Stimulated activated naive CD8-positive, alpha-beta T cell treated with anti-CD3 and anti-CD28 coated beads, Interleukin-15, Interleukin-2, amounts not matched to agents 100 U/mL and 50 U/mL, for 24 hours (primary cell): Measurements from ENCODE around the gene CNMD.
"Not testable (repeated sequence)": the region's sequence is repeated elsewhere in the genome, so short reads cannot be mapped to it uniquely, and the experiment has no call there.

ENCODE experiments used
- ATAC-seq: fragments of 150-1000 bp; cut with Tn5 transposase; one replicate; pipeline ENCODE4 v1.10.0; 2021
- DNase-seq: peaks from one replicate; pipeline ENCODE4 v3.0.0; 2021

The CNMD gene

DNA sequence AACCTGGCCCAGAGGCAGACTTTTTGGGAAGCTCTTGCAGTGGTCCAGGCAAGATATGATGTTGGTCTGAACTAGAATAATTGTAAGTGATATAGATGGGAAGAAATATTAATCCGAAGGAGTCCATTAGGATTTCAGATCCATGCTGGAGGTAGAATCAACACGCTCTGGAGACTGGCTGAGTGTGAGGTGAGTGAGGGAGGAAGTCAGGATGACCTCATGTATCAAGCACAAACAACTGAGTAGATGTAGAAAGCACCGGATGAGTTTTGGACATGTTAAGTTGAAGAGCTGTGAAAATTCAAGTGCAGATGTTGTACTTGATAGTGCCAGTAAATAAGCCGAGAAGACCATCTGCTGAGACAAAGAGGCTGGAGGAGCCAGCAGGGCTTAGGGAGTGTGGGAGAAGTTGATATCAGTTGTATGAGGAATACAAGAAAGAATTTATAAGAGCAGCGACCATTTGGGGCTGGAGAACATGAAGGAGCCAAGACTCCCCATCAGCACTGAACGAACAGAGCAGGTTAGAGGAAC, 5.3 kb upstream of the CNMD start:
- ATAC-seq (no peak), DNase-seq (no peak)

DNA sequence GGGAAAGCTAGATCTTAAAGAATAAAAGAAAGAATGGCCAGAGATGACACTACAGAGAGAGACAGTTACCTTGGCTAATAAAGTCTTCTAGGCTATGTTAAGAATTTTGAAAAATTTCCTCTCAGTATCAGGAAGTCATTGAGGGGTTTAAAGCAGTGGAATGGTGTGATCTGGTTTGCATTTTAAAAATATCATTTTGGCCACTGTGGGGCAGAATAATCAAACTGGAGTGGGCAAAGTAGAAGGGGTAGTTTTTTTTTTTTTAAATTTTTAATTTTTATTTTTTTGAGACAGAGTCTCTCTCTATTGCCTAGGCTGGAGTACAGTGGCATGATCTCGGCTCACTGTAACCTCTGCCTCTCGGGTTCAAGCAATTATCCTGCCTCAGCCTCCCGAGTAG, 4.4 kb upstream of the CNMD start:
- no peak for DNase-seq
- ATAC-seq, result no peak

- ATAC-seq (no peak), DNase-seq (no peak)
These were observed 3.9 kb upstream of the CNMD start for GRCh38 chr13:52743569-52743968.

DNA sequence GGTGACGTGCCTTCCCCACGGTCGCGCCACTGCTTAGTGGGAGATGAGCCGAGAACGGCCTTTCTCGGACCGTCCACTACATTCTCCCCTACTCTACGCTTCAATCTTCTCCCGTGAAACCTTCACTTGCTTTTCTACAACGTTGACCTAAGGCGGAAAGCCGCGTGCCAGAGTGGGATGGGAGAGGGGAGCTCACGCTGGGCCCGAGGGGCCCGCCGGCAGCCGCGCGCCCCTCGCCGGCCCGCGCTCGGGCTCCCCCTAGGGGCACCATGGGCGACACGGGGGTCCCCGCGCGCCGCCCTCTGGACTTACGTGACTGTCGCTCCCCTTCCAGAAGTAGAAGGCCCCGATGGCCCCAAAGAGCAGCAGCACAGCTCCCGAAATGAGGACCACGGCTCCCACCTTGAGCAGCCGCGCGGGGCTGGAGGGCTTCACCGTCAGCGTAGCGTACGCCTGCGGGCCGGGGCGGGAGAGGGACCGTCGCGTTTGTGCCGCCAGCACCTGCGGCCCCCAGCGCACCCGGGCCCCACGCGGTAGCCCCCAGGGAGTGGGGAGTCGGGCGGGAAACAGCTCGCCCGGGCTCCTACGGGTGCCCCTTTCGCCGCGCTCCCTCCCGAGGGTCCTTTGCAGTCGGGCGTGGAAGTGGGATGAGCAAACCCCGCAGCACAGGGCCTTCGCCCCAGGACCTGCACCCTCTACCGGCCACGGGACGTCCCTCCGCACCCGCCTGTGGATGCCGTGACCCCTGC, 727 bp downstream of the CNMD start:
- ATAC-seq (peak; percentile 65), DNase-seq (peak; percentile 58)

GRCh38 chr13:52737965-52738364, 1.7 kb downstream of the CNMD start:
- no peak for ATAC-seq
- no peak for DNase-seq

- ATAC-seq, result no peak
- DNase-seq, result no peak
These were observed 2.2 kb downstream of the CNMD start for GRCh38 chr13:52737451-52737850.

DNA sequence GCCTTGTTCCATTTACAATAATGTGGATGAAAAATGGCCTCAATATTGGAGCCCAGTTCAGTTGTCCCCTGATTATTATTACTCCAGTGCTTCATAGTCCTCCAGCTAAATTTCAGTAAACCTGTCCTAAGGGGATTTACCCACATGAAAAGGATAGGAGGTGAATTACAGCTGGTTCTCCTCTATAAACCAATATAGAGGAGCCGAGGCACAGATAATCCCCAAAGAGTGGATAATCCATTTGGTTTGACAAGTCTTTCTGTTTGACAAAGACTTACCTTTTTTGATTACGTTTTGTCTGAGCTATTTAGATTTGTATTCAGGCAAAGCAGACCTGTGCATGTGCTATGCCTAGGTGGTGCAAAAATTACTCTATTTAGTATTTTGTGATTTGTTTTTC, 2.7 kb downstream of the CNMD start:
- ATAC-seq (no peak), DNase-seq (no peak)

DNA sequence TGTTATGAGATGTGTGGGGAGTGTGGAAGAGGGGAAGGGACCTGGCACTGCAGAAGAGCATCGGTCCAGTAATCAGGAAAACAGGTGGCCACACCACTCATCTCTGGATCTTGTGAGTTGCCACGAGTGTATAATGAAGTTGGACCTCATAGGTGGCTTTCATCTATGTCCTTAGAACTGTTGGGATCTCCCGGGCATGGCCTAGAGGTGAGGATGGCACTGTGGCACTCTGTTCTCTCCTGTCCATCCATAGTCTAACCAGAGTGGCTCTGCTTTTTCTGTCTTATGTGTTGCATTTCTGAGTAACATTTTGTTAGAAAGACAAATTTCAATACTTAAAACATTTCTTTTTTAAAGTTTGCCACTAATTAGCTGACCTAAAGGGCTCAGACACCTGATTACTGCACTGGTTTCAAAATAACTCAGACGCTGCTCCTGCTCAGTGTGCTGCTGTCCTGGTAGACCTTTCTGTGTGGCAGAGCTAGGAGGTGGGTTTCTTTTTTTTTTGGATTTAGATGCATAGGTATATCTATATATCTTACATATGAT, 5.5 kb downstream of the CNMD start:
- ATAC-seq, result no peak

GRCh38 chr13:52726258-52726657, 13.4 kb downstream of the CNMD start:
- DNase-seq, result no peak
- ATAC-seq, result no peak

More for the DNA sequence above, 5.5 kb downstream of the CNMD start:
- no peak for DNase-seq

- ATAC-seq (no peak), DNase-seq (no peak)
These were observed 14.3 kb downstream of the CNMD start for GRCh38 chr13:52725302-52725701.

- no peak for ATAC-seq
- no peak for DNase-seq
These were observed 16.4 kb downstream of the CNMD start for GRCh38 chr13:52723181-52723580.

GRCh38 chr13:52721356-52721755, 18.3 kb downstream of the CNMD start:
- DNase-seq, ATAC-seq: not testable (repeated sequence)

DNA sequence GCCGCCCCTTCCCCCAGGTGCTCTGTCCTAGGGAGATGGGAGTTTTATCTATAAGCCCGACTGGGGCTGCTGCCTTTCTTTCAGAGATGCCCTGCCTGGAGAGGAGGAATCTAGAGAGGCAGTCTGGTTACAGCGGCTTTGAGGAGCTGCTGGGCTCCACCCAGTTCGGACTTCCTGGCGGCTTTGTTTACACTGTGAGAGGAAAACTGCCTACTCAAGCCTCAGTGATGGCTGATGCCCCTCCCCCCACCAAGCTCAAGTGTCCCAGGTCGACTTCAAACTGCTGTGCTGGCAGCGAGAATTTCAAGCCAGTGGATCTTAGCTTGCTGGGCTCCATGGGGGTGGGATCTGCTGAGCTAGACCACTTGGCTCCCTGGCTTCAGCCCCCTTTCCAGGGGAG, 18.7 kb downstream of the CNMD start:
- DNase-seq, ATAC-seq: not testable (repeated sequence)

- ATAC-seq (no peak), DNase-seq (no peak)
These were observed 25.7 kb downstream of the CNMD start for GRCh38 chr13:52713894-52714293.

- no peak for DNase-seq
- no peak for ATAC-seq
These were observed 27.2 kb downstream of the CNMD start for GRCh38 chr13:52712385-52712784.

DNA sequence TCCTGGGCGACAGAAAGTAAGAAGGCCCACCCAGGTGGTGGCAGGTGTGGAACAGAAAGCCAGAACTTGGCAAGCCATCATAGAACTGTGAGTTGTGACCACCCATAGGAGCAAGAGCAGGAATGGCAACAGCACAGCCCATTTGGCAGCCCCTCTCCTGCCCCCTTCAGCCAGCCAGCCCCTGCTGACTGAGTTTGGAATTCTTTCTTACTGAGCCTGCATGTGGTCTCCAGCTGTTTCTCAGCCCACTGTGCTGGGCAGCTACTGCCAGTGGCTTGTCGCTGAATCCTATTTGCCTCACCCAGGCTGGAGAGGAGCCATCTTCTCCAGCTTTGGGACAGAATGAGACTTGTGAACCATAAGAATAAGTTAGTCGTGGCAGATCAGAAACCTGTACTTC, 28.3 kb downstream of the CNMD start:
- DNase-seq (no peak), ATAC-seq (no peak)

- DNase-seq, ATAC-seq: not testable (repeated sequence)
These were observed 31.4 kb downstream of the CNMD start for GRCh38 chr13:52708266-52708665.

DNA sequence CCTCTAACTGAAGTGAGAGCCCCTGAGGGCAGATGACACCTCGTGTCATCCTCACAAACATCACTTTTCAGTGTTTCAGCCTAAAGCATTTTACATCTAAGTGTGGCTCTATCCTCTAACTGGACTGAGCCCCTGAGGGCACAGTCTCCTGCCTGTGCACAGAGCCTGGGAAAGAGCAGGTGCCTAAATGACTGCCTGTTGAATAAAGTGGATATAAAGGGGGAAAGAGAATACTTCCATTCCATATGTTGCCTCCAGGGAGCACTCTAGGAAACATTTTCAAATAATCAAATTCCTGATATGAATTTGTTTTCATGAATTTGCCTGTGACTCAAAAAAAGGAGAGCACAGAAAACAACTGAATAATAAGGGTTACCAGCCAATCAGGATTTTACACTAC, 32.2 kb downstream of the CNMD start:
- DNase-seq (no peak), ATAC-seq (no peak)

GRCh38 chr13:52706081-52706480, 33.5 kb downstream of the CNMD start:
- no peak for ATAC-seq
- DNase-seq, result no peak

DNA sequence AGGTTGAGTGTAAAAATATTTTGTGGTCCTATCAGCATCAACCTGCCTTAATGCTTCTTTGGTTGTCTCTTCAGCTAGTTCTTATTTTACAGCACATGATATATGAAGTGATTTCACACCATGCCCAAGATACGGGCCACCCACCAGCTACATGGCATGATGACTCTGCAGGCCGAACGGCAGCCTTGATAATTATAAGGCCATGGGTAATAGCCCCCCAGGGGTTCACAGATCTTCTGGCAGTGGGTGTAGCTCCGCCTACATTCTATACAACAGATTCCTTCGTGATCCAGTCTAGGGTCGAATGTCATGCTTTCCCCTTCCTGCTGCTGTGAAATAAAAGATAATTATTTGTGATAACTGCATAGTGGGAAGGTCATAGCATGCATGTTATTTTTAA, 36.1 kb downstream of the CNMD start:
- DNase-seq (no peak), ATAC-seq (no peak)

DNA sequence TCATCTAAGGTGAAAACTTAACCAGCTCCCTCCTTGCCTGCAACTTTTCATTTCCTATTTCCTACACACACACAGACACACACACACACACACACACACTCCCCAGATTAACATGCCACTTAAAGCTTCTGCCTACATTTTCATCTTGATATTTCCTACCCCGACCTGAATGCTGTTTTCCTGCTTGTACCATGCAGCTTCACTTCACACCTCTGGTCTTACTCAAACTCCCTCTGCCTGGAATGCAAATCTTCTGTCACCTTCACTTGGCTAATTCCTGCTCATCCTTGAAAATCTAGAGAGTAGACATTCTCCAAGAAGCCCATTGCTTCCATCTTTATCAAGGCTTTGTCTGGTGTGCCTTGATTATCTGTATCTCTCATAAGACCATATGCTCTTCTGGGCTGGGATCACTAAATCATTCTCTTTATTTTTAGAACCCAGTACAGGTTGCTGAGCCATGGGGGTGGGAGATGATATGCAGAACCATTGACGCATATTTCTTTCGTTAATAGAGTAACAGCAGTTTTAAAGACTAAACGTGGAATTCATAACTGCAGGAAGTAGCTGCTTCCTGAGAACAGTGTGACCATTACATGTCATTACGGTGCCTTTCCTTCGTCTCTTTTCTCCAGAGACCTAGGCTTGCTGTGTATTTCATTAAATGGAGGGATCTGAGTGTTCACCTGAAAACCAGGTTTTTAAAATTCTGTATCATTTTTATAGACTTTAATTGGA, 37.7 kb downstream of the CNMD start:
- DNase-seq (no peak), ATAC-seq (no peak)

DNA sequence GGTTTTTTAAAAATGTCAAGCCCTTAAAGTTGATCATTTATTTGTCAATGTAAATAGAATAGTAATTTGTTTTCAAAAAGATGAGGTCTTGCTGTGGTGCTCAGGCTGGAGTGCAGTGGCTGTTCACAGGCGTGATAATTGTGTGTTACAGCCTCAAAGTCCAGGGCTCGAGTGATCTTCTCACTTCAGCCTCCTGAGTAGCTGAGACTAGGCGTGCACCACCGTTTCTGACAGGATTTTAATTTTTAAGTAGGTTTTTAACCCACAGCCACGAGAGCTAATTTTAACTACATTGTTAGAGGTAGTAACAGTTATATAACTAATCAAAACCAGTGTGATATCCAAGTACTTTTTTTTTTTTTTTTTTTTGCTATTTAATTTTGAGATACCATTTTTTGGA, 43.1 kb downstream of the CNMD start:
- DNase-seq (no peak), ATAC-seq (no peak)

GRCh38 chr13:52695856-52696255, 43.8 kb downstream of the CNMD start:
- DNase-seq (peak; percentile 5), ATAC-seq (peak; percentile 91)
